ENCODE measurements around the gene THRB. TPM values are rescaled to one million over a fixed set of nuclear protein-coding genes. Genes with fewer than 3 reads are reported as not detected.

Gene THRB
- total RNA-seq: 10 to 100 TPM; 29.2 to 38.5 (median 36.3) TPM

GRCh38 chr3:24494618-24495325 lies at the start of gene THRB:
TSS of gene THRB (minus strand) at chr3:24494850.
- TF ChIP-seq CTCF (IDR thresholded peaks at IDR 0.05; ENCODE audit: low read depth): no peak

GRCh38 chr3:24541935-24542334 lies 47.3 kb upstream of the THRB start:
- no peak for TF ChIP-seq CTCF (IDR thresholded peaks at IDR 0.05; ENCODE audit: low read depth)

GRCh38 chr3:24540821-24541220 lies 46.2 kb upstream of the THRB start:
- TF ChIP-seq CTCF (IDR thresholded peaks at IDR 0.05; ENCODE audit: low read depth): no peak

GRCh38 chr3:24539699-24540098 lies 45.0 kb upstream of the THRB start:
- no peak for TF ChIP-seq CTCF (IDR thresholded peaks at IDR 0.05; ENCODE audit: low read depth)

GRCh38 chr3:24538891-24539290 lies 44.2 kb upstream of the THRB start:
- TF ChIP-seq CTCF (IDR thresholded peaks at IDR 0.05; ENCODE audit: low read depth): no peak

- TF ChIP-seq CTCF (IDR thresholded peaks at IDR 0.05; ENCODE audit: low read depth): no peak
Measured at GRCh38 chr3:24533561-24534193, 39.0 kb upstream of the THRB start.

GRCh38 chr3:24530471-24530870 lies 35.8 kb upstream of the THRB start:
- TF ChIP-seq CTCF (IDR thresholded peaks at IDR 0.05; ENCODE audit: low read depth): no peak

All from subcutaneous adipose tissue (tissue), 4 donors.